Body of pancreas (tissue), 4 donors: Measurements from ENCODE around the gene VWF. TPM values are rescaled to one million over a fixed set of nuclear protein-coding genes. Genes with fewer than 3 reads are reported as not detected.

Experiments used
- ATAC-seq: fragments of 150-250 bp; one replicate; pipeline ENCODE4 v1.9.1; 2016
- DNase-seq, 4 donors: peaks; one replicate each; pipeline ENCODE4 v3.0.0-alpha.2; 2019
- H3K27ac ChIP-seq, 4 donors: fragments of 200-600 bp; sonication (generic); 1 replicate in 3 of 4; 2 replicates in 1 of 4; pipeline versions ENCODE4 v1.5.1 to v1.6.1; 2016 to 2019; ENCODE audit warnings: mild to moderate bottlenecking in 1 of 4, mixed read lengths in 1 of 4, moderate library complexity in 1 of 4
- H3K27me3 ChIP-seq, 2 donors: fragments of 200-600 bp; sonication (generic); one replicate each; pipeline ENCODE4 v1.6.0; 2016; ENCODE audit warnings: mild to moderate bottlenecking in 1 of 2
- H3K36me3 ChIP-seq, 2 donors: fragments of 200-600 bp; sonication (generic); replicated peaks in 1 of 2; 2 replicates each; pipeline ENCODE4 v1.5.1; 2016; ENCODE audit warnings: low read depth in 2 of 2; ENCODE audit not compliant: insufficient read depth in 1 of 2
- H3K4me1 ChIP-seq: fragments of 200-600 bp; sonication (generic); one replicate; pipeline ENCODE4 v1.6.0; 2016
- H3K4me3 ChIP-seq, 2 donors: fragments of 200-600 bp; sonication (generic); 1 replicate in 1 of 2; 2 replicates in 1 of 2; pipeline ENCODE4 v1.5.1; 2016 to 2019
- H3K9me3 ChIP-seq, 3 donors: fragments of 200-600 bp; sonication (generic); 1 replicate in 2 of 3; 2 replicates in 1 of 3; pipeline ENCODE4 v1.5.1; 2016
- CTCF ChIP-seq, 7 experiments: fragments of 450-650 bp in 4 of 7; fragments of 200-600 bp in 3 of 7; sonication (generic) in 3 of 7; IDR thresholded peaks; one replicate each; pipeline ENCODE4 v1.5.1; 2016 to 2019; ENCODE audit warnings: antibody characterized with exemption in 7 of 7
- POLR2A ChIP-seq, 3 donors: fragments of 450-650 bp; IDR thresholded peaks; one replicate each; pipeline ENCODE4 v1.6.1; 2016; ENCODE audit warnings: antibody characterized with exemption in 3 of 3, mild to moderate bottlenecking in 2 of 3
- WGBS, 2 donors: methylation state at CpG; one replicate each; pipeline ENCODE4 v1.1.5; 2017; 5-methylcytosine and 5-hydroxymethylcytosine counted together
- intact Hi-C: fragments of 100-400 bp; cut with DNase I; formaldehyde crosslinking; loops from one replicate; pipeline ENCODE4 v1.15.1; 2023
- total RNA-seq, 2 donors: library from RNA; depleted of rRNA; stranded (reverse); fragments of >200 nt; gene quantifications; one replicate each; pipeline ENCODE4 v1.1.0, GENCODE V29; 2016

VWF gene
- total RNA-seq, 2 donors from 2014 or later = 76.1 to 78.1 TPM

- DNase-seq (no peak), ATAC-seq (no peak)
- no peaks in the 10 kb centered on the region for H3K9me3 ChIP-seq
- TF ChIP-seq POLR2A (IDR thresholded peaks at IDR 0.05) (no peak), CTCF (IDR thresholded peaks at IDR 0.05) (no peak)
- no peaks in the 10 kb centered on the region for H3K27me3 ChIP-seq
- H3K4me3 ChIP-seq = no peak overlapping the region
- H3K27ac ChIP-seq = no peak overlapping the region
- intact Hi-C loops = no loop called here
- WGBS, 2 donors = 68 to 82% methylated on average over 6 to 9 of the region's 9 CpGs
- no peaks in the 10 kb centered on the region for H3K4me1 ChIP-seq
- H3K36me3 ChIP-seq = no peaks in the 10 kb centered on the region
Observed at GRCh38 chr12:5976196-5976595, 148.3 kb downstream of the VWF start.

GRCh38 chr12:5973461-5974115 is 150.9 kb downstream of the VWF start:
- no peak overlapping the region for H3K4me3 ChIP-seq
- no peak for TF ChIP-seq CTCF (IDR thresholded peaks at IDR 0.05)
- TF ChIP-seq POLR2A (IDR thresholded peaks at IDR 0.05) = no peak
- no peaks in the 10 kb centered on the region for H3K27me3 ChIP-seq
- no peaks in the 10 kb centered on the region for H3K4me1 ChIP-seq
- no peak overlapping the region for H3K27ac ChIP-seq
- H3K36me3 ChIP-seq = no peaks in the 10 kb centered on the region
- DNase-seq = no peak
- intact Hi-C loops = no loop called here
- no peaks in the 10 kb centered on the region for H3K9me3 ChIP-seq
- no peak for ATAC-seq
- WGBS, 2 donors = 76 to 81% methylated on average over 8 of the region's 8 CpGs

- intact Hi-C loops = no loop called here
- H3K9me3 ChIP-seq = no peaks in the 10 kb centered on the region
- no peak for TF ChIP-seq CTCF (IDR thresholded peaks at IDR 0.05)
- TF ChIP-seq POLR2A (IDR thresholded peaks at IDR 0.05) = no peak
- H3K4me1 ChIP-seq = no peaks in the 10 kb centered on the region
- 50 to 56% methylated on average over 8 of the region's 8 CpGs for WGBS, 2 donors
- no peaks in the 10 kb centered on the region for H3K36me3 ChIP-seq
- DNase-seq (no peak), ATAC-seq (no peak)
- no peaks in the 10 kb centered on the region for H3K27me3 ChIP-seq
- no peak overlapping the region for H3K27ac ChIP-seq
- no peak overlapping the region for H3K4me3 ChIP-seq
Observed at GRCh38 chr12:5972387-5972786, 152.1 kb downstream of the VWF start.

GRCh38 chr12:5971194-5971850 is 153.1 kb downstream of the VWF start:
- no peaks in the 10 kb centered on the region for H3K4me1 ChIP-seq
- intact Hi-C loops = no loop called here
- H3K4me3 ChIP-seq = no peak overlapping the region
- TF ChIP-seq CTCF (IDR thresholded peaks at IDR 0.05) (no peak), POLR2A (IDR thresholded peaks at IDR 0.05) (no peak)
- no peaks in the 10 kb centered on the region for H3K27me3 ChIP-seq
- H3K27ac ChIP-seq = no peak overlapping the region
- DNase-seq (no peak), ATAC-seq (no peak)
- no peaks in the 10 kb centered on the region for H3K9me3 ChIP-seq
- WGBS, 2 donors = 65 to 73% methylated on average over 10 of the region's 10 CpGs
- H3K36me3 ChIP-seq = no peaks in the 10 kb centered on the region
